HG03139 (cell line): ENCODE results near the gene PRKCQ.
"Not testable (repeated sequence)": the region's sequence is repeated elsewhere in the genome, so short reads cannot be mapped to it uniquely, and the experiment has no call there.

Source experiments
- ATAC-seq: cut with Tn5 transposase; IDR thresholded peaks from one replicate; pipeline ENCODE4 v1.9.1; 2021; ENCODE audit not compliant: unreplicated experiment

Gene PRKCQ

DNA sequence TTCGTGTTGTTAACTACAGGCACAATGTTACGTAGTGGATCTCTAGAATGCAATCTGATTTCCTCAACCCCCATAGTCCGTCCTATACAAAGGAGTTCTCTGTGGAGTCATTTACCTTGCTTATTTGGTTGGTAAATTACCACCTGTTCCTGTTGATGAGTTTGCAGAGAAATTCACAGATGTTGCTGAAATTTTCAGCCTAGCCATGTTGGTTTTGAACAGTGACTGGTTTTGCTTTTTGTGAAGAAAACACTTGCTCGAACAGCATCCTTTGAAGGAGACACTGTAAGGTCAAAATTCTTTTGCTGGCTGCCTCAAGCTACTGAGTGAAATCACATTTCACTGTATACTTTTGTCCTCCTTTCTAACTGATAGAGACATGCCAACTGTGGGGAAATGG lies 15.4 kb upstream of the PRKCQ start:
- ATAC-seq, result no peak

DNA sequence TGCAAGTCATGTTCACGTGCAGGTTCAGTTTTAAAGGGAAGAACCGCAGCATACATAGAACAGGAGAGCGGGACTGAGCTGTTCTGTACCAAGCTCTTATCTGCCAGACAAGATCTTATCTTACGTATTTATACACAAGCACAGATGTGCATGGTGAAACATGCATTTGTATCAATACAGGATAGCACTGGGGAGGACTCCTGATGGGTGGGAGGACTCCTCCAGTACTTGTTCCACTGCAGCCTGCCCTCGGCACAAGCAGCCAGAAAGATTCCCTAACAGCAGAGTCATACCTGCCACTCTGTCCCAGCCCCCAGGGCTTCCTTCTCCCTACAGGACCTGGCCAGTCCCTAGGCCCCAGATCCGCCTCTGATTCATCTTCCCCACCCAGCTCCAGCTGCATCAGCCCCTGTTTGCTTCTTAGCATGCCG lies 13.2 kb upstream of the PRKCQ start:
- ATAC-seq, result no peak

DNA sequence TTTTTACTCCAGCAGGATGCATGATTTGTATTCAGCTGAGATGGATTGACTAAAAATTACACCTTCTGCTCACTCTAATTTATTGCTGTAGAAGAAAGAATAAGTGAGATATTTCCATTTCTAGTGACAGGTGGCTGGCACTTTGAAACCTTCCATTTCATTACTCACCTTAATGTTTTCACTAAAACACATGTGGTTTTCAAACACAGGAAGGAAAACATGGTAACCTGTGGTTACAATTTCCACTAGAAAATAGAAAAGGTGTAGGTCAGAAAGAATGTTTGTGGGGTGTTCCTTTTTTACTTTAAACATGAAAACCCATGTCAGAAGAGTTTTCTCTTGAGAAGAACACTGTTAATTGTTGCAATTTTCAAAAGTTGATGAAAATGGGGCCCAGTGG lies 12.0 kb upstream of the PRKCQ start:
- ATAC-seq, result no peak

DNA sequence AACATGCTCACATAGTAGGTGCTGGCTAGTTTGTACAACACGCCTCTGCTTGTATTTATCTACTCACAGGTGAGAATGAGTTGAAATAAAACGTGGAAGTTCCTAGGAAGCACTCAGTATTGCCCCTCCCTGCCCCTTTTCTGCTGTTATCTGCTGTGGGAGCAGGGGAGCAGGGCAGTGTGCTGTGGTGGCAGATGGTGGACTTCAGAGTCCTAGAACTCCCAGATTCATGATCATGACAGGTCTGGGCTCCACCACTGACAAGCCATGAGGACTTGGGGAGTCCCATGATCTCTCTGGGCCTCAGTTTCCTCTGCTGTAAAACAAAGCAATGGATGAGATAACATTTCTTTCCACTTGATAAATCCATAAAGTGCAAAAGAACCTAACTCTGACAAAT lies 11.6 kb upstream of the PRKCQ start:
- ATAC-seq, result no peak

DNA sequence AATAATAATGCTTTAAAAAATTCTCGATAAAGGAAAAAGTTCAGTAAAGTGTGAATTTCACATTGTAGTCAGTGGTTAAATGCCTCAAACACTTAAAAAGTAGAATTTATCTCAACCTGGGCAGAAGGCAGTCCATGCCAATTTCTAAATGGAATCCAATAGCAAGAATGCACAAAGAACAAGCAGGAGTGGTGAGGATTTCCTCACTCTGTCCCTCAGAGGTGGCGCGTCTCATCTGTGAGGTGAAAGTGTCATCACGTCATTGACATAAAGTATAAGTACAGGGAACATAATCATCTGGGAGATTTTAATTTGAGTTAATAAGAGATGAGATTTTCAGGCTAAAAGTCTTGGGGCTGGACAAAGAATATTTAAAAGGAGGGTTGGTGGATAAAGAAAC lies 10.0 kb upstream of the PRKCQ start:
- no peak for ATAC-seq

DNA sequence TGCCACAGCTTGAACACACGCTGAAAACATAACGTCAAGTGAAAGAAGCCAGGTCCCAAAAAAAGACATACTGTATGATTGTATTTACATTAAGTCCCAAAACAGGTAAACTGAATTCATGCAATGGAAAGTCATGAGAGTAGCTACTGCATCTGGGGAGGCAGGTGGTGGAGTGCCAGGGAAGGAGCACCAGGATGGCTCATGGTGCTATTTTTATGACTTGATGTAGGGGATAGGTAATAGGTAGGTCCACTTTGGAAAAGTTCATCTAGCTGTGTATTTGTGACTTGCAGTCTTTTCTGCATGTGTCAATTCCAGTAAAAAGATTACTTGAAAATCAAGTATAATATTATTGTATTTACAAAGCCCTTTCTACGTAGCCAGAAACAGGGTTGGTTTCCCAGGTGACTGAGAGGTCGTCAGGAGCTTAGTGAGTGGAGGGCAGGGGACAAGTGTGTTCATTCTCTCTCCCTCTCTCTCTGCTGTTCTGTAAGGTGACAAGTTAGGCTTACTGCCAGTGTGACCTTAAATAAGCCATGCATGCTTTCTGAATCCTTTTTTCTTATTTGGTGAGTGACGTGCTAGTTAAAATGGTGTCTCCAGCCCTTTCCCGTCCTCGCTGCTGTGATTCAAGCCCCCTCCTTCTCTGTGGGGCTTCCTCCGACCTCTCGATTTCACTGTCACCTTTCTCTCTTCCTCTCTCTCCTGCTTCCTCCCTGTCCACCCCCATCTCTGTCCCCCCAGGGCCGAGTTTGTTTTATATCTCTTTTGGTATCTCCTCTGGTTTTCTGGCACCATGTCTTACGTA lies 9.4 kb upstream of the PRKCQ start:
- ATAC-seq, result no peak

DNA sequence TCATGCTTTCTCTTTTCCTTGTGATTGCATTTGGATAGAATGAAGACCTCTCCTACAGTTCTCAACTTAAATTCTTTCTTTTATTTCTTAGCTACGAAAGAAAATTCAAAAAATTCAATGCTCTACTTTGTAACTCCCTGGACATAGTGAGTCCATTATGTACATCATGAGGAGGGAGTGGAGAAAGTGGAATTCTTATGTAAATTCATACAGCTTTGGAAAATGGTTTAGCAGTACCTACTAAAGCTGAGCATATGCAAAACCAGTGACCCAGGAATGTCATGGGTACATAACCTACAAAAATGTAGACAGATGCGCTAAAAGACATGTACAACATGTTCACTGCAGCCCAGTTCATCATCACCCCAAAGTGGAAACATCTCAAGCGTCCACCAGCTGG lies 8.8 kb upstream of the PRKCQ start:
- ATAC-seq, result no peak

DNA sequence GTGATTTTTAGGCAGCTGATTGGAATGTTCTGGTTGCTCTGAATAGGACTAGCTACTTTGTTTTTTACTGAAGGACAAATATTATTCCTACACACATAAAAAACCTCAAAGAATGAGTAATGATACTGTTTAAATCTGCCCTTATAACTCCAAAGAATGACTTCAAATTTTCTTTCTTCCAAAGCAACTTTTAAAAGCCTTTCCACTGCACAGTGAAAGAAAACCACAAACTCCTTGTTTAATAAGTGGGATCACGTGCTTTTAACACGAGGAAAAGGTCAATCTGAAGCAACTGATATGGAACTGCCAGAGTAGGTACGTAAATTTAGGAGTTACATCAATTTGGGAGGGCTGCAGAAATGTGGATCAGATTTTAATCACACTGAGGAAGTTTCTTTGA lies 8.0 kb upstream of the PRKCQ start:
- no peak for ATAC-seq

DNA sequence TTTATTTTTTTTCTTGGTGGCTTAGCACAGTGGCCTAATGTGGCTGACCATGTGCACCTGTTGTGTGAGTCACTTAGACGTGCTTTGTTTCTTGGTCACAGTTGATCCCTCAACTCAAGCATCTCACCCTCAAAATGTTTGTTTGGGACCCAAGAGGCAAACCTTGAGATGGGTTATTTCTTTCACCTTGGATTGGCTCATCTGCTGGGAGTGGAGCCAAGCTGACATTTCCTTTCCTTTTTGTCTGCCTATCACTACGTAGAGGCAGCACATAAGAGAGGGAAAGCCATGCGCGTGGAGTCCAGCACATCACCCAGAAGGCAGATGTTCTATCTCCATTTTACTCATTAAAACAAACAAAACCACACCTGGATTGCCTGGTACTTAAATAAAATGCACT lies 6.4 kb upstream of the PRKCQ start:
- no peak for ATAC-seq

DNA sequence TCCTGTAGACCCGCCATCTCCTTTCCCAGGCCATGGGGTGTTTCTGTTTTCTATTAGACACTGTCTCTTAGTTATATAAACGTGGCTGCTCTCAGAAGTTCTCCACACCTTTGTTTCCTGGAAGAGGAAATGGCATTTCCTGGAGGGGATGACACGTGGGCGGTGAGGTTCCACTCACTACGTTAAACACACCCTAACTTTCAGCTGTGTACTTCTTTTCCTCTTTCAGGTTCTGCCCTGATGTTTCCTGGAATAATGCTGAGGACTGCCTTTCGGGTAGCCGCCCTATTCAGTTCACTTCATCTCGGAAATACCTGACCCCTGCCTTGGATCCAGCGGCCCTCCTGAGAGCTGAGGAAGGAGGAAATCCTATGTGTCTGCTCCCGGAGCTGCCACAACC lies 3.4 kb upstream of the PRKCQ start:
- ATAC-seq, result no peak

DNA sequence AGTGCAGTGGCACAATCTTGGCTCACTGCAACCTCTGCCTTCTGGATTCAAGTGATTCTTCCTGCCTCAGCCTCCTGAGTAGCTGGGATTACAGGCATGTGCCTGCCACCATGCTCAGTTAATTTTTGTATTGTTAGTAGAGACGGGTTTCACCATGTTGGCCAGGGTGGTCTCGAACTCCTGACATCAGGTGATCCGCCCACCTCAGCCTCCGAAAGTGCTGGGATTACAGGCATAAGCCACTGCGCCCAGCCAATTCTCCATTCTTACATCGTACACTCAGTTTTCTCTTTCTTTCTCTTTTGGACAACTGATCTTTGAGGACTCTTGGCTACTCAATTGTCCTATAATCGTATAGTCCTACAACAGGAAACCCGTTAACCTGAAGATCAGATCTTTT lies 2.8 kb upstream of the PRKCQ start:
- ATAC-seq, result not testable (repeated sequence)

DNA sequence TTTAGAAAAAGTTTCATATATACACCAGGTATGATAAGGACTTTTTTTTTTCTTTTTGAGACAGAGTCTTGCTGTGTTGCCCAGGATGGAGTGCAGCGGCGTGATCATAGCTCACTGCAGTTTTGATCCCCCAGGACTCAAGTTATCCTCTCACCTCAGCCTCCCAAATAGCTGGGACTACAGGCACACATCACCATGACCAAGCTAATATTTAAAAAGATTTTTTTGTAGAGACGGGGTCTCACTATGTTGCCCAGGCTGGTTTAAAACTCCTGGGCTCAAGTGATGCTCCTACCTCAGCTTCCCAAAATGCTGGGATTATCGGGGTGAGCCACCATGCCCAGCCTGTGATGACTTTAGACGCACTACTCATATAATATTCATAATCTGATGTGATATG lies 2.2 kb upstream of the PRKCQ start:
- no peak for ATAC-seq

DNA sequence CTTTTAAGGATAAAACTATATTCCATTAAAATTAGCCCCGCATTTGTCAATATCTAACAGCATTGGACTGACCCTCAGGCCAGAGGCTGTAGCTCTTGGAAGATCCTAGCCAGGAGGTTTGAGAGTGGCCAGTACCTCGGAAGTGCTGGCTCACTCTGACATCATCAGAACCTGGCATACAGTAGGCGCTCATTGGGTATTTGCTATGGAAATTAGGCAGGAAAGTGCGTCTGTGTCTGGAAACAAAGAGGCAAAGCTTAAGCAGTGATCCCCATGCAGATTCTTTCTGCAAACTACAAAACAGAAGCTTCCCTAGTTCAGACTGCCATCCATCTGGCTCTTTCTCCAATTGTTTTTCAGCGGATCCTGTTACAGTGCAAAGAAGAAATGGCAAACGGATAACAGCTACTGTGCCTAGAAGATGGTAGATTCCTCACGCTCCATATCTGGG lies 1.7 kb upstream of the PRKCQ start:
- ATAC-seq, result no peak

DNA sequence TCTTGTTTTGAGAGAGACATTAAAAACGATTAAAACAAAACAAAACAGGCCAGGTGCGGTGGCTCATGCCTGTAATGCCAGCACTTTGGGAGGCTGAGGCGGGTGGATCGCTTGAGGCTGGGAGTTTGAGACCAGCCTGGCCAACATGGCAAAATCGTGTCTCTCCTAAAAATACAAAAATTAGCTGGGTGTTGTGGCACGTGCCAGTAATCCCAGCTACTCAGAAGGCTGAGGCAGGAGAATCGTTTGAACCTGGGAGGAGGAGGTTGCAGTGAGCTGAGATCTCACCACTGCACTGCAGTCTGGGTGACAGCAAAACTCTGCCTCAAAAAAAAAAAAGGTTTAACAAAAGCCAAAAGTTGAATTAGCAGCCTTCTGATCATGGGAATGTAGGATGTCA lies 1.1 kb upstream of the PRKCQ start:
- ATAC-seq, result not testable (repeated sequence)

DNA sequence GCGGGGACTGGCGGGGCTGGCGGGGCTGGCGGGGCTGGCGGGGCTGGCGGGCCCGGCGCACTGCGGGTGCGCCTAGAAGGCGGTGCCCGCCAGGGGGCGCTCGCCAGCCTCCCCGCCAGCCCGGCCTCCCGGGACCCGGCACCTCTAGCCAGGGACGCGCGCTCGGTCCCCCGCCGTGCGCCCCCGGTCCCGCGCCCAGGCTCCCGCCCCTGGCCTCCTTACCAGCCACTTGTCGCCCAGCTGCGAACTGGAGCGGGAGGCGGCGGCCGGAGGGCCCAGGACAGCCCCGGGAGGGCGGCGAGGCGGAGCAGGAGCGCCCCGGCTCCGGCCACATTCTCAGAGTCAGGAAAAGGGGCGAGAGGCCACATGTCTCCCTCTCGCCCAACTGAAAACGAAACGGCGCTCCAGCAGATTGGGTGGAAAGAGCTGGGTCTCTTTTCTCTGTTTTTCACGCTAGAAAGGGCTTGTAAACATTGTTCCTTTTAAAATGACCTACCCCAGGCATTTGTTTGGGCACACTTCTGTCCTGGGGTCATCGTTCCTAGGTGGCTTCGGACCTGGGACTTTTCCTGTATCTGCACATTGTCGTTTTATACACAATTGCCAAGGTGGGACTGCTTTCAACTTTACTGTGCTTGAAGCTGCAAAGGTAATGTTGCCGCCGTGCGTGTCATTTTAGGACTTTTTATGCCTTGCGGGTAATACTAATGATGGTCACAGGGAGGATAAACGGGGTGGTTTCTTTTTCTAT lies 378 bp upstream of the PRKCQ start:
- peak; percentile 91 for ATAC-seq

DNA sequence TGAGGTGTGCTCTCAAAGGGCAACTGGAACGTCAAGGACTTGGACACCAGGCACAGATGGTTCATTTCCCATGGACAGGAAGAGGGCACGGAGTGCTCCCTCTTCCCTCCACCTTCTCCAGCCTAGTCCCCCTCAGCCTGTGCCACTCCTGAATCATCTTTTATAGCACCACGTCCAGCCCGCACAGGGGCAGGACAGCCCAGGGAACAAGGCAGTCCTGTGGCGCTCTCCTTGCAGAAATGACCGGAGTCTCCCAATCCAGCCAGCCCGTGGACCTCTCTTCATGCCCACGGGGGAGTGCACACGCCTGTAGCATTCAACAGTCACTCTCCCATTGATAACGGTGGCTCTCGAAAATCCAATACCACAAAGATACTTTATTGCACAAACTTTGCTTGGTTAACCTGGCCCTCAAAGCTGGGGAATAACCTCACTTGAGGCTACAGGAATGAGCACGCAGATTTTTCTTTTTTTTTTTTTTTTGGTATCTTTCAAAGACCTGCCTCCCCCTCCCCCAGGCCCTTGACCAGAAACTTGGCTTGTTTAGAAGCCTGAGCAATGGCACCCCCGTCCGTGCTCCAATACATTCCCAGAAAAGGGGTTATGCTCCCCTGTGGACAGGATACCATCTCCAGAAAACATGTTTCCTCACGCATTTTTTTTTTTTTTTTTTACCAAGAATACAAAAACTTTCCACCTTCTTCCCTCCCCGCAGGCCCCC lies 733 bp downstream of the PRKCQ start:
- no peak for ATAC-seq

DNA sequence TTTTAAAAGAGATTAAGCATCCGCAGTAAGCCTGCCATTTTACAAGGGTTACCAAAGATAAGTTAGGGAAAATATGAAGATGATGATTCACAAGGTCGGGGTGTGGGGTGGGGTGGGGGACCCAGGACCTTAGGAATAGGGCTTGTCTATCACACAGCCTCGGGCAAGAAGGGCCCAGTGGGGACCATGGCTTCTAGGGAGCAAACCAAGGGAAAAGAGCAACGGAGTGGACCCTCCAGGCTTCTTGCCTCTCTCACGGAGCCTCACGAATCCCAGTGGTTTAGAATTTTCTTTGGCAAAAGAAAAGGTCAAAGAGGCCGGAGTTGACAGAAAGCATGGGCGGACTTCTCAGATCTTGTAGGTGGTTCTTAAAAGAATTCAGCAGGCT lies 1.3 kb downstream of the PRKCQ start:
- ATAC-seq, result no peak

DNA sequence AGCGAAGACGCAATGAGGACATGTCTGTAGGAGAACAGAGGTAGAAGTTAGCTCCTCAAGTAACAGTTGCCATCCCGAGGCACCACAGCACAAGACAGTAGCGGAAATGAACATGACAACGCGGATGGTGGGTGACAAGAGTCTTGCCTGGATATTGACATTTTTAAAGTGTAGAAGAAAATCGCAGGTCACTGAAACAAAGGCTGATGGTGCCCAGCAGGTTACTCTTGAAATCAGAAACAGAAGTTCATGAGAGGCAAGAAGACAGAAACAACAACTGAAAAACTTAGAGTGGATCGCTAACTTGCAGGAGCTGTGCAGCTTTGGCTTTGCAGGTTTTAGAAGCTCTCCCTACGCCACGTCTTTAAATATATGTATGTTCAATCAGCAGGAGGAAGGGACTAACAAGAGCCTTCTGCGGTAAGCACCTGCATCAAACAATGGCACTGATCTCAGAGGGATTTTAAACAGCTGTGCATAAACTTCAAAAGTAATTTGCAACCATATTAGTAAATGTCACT lies 1.8 kb downstream of the PRKCQ start:
- ATAC-seq, result no peak

DNA sequence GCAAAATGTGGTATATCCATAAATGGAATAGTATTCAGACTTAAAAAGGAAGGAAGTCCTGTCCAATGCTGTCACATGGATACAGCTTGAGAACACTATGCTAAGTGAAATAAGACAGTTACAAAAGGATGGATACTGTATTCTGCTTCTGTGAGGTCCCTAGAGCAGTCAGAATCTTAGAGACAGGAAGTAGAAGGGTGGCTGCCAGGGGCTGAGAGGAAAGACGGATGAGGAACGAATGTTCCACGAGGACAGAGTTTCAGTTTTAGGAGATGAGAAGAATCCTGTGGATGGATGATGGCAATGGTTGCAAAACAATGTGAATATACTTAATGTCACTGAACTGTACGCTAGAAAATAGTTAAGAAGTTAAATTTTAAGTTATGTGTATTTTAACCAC lies 3.8 kb downstream of the PRKCQ start:
- no peak for ATAC-seq

DNA sequence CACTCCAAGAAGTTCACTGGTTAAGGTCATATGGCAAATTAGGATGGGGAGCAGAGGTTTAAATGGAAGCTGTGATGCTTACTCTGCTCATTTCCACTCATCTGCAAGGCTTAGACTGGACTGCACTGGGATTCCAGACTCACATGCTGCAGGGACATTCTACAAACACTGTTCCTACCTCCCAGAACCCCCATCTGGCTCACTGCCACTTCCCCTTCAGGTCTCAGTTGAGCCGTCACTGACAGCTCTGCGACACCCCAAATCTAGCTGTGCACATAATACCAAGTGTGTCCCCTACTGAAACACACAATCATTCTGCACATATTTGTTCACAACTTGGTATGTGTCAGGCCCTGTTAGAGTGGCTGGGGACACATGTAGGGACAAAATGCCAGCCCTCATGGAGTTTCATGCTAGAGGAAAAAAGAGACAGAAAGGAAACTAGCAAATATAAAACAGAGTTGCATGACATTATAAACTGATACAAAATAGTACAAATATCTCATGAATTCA lies 5.4 kb downstream of the PRKCQ start:
- ATAC-seq, result no peak

DNA sequence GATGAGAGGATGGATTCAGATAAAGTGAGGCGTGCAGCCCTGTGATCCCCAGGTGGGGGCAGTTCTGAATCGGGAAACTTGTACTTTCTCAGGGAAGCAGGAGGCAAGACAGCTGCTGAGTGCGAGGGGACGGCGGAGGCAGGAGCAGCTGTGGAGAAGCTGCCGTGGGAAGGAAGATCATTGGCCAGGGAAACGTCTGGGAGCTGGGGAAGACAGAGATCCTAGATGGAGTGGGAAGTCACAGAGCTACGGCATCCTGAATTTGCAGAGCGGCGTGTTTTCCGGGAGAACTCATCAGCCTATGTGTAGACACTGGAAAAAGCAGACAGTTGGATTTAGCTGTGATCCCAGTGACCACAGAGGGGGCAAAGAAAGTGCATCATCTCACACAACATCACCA lies 9.2 kb downstream of the PRKCQ start:
- no peak for ATAC-seq
